ENCODE data around the gene PRKCQ. TPM values are rescaled to one million over a fixed set of nuclear protein-coding genes. Genes with fewer than 3 reads are reported as not detected.

PRKCQ gene
- total and polyA plus RNA-seq, 3 donors from 2014 or later: 2.5 to 3.0 (median 2.9) TPM

- H3K36me3 ChIP-seq (ENCODE audit: low read depth, missing control alignments): no peaks in the 10 kb centered on the region
- intact Hi-C loops (cut with DNase I; ENCODE audit: low total_unique reads): no loop called here
- no peaks in the 10 kb centered on the region for H3K27me3 ChIP-seq
- H3K9me3 ChIP-seq: no peaks in the 10 kb centered on the region
- no peak for TF ChIP-seq POLR2A (IDR thresholded peaks at IDR 0.05)
- TF ChIP-seq CTCF (IDR thresholded peaks at IDR 0.05): no peak
- H3K4me3 ChIP-seq: no peak overlapping the region
- no peak for DNase-seq
- WGBS, 2 donors: 73 to 84% methylated on average over 7 of the region's 7 CpGs
- no peaks in the 10 kb centered on the region for H3K4me1 ChIP-seq
- no peak overlapping the region for H3K27ac ChIP-seq
Observed at GRCh38 chr10:6553937-6554336, 26.1 kb downstream of the PRKCQ start.

- H3K36me3 ChIP-seq (ENCODE audit: low read depth, missing control alignments): no peaks in the 10 kb centered on the region
- no peak overlapping the region for H3K4me3 ChIP-seq
- 67 to 75% methylated on average over 8 to 9 of the region's 9 CpGs for WGBS, 2 donors
- no peaks in the 10 kb centered on the region for H3K4me1 ChIP-seq
- no peak for TF ChIP-seq CTCF (IDR thresholded peaks at IDR 0.05)
- no peak for TF ChIP-seq POLR2A (IDR thresholded peaks at IDR 0.05)
- H3K9me3 ChIP-seq: no peaks in the 10 kb centered on the region
- no peaks in the 10 kb centered on the region for H3K27me3 ChIP-seq
- intact Hi-C loops (cut with DNase I; ENCODE audit: low total_unique reads): no loop called here
- H3K27ac ChIP-seq: no peak overlapping the region
- no peak for DNase-seq
Observed at GRCh38 chr10:6543431-6544005, 36.6 kb downstream of the PRKCQ start.

GRCh38 chr10:6542999-6543430, 37.1 kb downstream of the PRKCQ start:
- WGBS, 2 donors: 55 to 62% methylated on average over 9 of the region's 9 CpGs

GRCh38 chr10:6539833-6540232, 40.2 kb downstream of the PRKCQ start:
- no peak for DNase-seq
- Histone ChIP-seq H3K9me3 (no peaks in the 10 kb centered on the region), H3K4me3 (no peak overlapping the region), H3K4me1 (no peaks in the 10 kb centered on the region), H3K27me3 (no peaks in the 10 kb centered on the region), H3K27ac (no peak overlapping the region), H3K36me3 (ENCODE audit: low read depth, missing control alignments) (no peaks in the 10 kb centered on the region)
- intact Hi-C loops (cut with DNase I; ENCODE audit: low total_unique reads): no loop called here
- no peak for TF ChIP-seq POLR2A (IDR thresholded peaks at IDR 0.05)
- TF ChIP-seq CTCF (IDR thresholded peaks at IDR 0.05): no peak

More at GRCh38 chr10:6542999-6543430, 37.1 kb downstream of the PRKCQ start:
- Histone ChIP-seq H3K4me3 (no peak overlapping the region), H3K36me3 (ENCODE audit: low read depth, missing control alignments) (no peaks in the 10 kb centered on the region), H3K4me1 (no peaks in the 10 kb centered on the region), H3K27ac (no peak overlapping the region), H3K9me3 (no peaks in the 10 kb centered on the region), H3K27me3 (no peaks in the 10 kb centered on the region)
- TF ChIP-seq POLR2A (IDR thresholded peaks at IDR 0.05) (no peak), CTCF (IDR thresholded peaks at IDR 0.05) (no peak)
- intact Hi-C loops (cut with DNase I; ENCODE audit: low total_unique reads): no loop called here
- DNase-seq: no peak

- 68 to 69% methylated on average over 5 of the region's 5 CpGs for WGBS, 2 donors
- Histone ChIP-seq H3K9me3 (no peaks in the 10 kb centered on the region), H3K4me3 (no peak overlapping the region)
Observed at GRCh38 chr10:6537770-6538169, 42.3 kb downstream of the PRKCQ start.

More at GRCh38 chr10:6537770-6538169, 42.3 kb downstream of the PRKCQ start:
- intact Hi-C loops (cut with DNase I; ENCODE audit: low total_unique reads): no loop called here
- Histone ChIP-seq H3K27ac (no peak overlapping the region), H3K4me1 (no peaks in the 10 kb centered on the region), H3K36me3 (ENCODE audit: low read depth, missing control alignments) (no peaks in the 10 kb centered on the region), H3K27me3 (no peaks in the 10 kb centered on the region)
- TF ChIP-seq CTCF (IDR thresholded peaks at IDR 0.05) (no peak), POLR2A (IDR thresholded peaks at IDR 0.05) (no peak)
- no peak for DNase-seq

Data from testis (tissue), 3 donors.